HEK293 (cell line): ENCODE data around the gene C20orf204.

Experiments
- CTCF ChIA-PET: fragments of 350-600 bp; formaldehyde crosslinking; extraction: SDS; loops from one replicate; lab custom pipeline; 2021; ENCODE audit warnings: antibody characterized with exemption; lab: Yijun Ruan, JAX
- POLR2A ChIA-PET: fragments of 300-600 bp; formaldehyde crosslinking; extraction: SDS; loops from one replicate; lab custom pipeline; 2020; ENCODE audit warnings: antibody characterized with exemption, inconsistent platforms; lab: Yijun Ruan, JAX
- H3K27ac ChIP-seq: fragments of 200-500 bp; sonication (Bioruptor generic); 2 replicates; pipeline ENCODE4 v1.5.1; 2014; ENCODE audit warnings: low read depth, low read length, control low read depth, inconsistent platforms; ENCODE audit errors: extremely low read depth
- H3K36me3 ChIP-seq, 2 experiments: fragments of 200-500 bp in 1 of 2; sonication (Bioruptor generic) in 1 of 2; 1 replicate in 1 of 2; 2 replicates in 1 of 2; pipeline ENCODE4 v1.5.1; 2014 to 2017; ENCODE audit warnings: inconsistent platforms in 2 of 2, low read length in 2 of 2; ENCODE audit not compliant: control insufficient read depth in 2 of 2, insufficient read depth in 1 of 2
- H3K4me1 ChIP-seq: fragments of 200-500 bp; sonication (Bioruptor generic); 2 replicates; pipeline ENCODE4 v1.5.1; 2014; ENCODE audit warnings: mild to moderate bottlenecking, low read length, inconsistent platforms; ENCODE audit not compliant: control insufficient read depth, insufficient read depth
- H3K4me3 ChIP-seq: 2 replicates; pipeline ENCODE4 v1.5.1; 2011; ENCODE audit warnings: low read depth, mild to moderate bottlenecking, control low read depth, low read length, moderate library complexity
- H3K9me3 ChIP-seq: fragments of 200-500 bp; sonication (Bioruptor generic); 2 replicates; pipeline ENCODE4 v1.5.1; 2014; ENCODE audit warnings: low read depth, low read length, inconsistent platforms; ENCODE audit not compliant: control insufficient read depth, insufficient read depth
- GLIS2 ChIP-seq: fragments of 450-650 bp; formaldehyde crosslinking; IDR thresholded peaks from 2 replicates; pipeline ENCODE4 v1.5.1; 2016; ENCODE audit warnings: missing biosample characterization, missing genetic modification characterization
- HOXC10 ChIP-seq: sonication (generic); formaldehyde crosslinking; IDR thresholded peaks from 2 replicates; pipeline ENCODE4 v1.8.1; 2023; ENCODE audit warnings: mild to moderate bottlenecking, missing genetic modification reagents
- KLF8 ChIP-seq: fragments of 450-650 bp; formaldehyde crosslinking; IDR thresholded peaks from 2 replicates; pipeline ENCODE4 v1.5.1; 2016; ENCODE audit warnings: missing biosample characterization, missing genetic modification characterization
- REPIN1 ChIP-seq: fragments of 450-650 bp; formaldehyde crosslinking; IDR thresholded peaks from 2 replicates; pipeline ENCODE4 v1.5.1; 2017; ENCODE audit warnings: missing biosample characterization, missing genetic modification characterization, low read depth
- ZBTB1 ChIP-seq: fragments of 450-650 bp; formaldehyde crosslinking; IDR thresholded peaks from 2 replicates; pipeline ENCODE4 v1.5.1; 2016; ENCODE audit warnings: missing biosample characterization, missing genetic modification characterization
- ZBTB8A ChIP-seq: fragments of 450-650 bp; formaldehyde crosslinking; IDR thresholded peaks from 2 replicates; pipeline ENCODE4 v1.5.1; 2016; ENCODE audit warnings: missing biosample characterization, missing genetic modification characterization
- ZIC2 ChIP-seq: fragments of 450-650 bp; formaldehyde crosslinking; IDR thresholded peaks from 2 replicates; pipeline ENCODE4 v1.5.1; 2016; ENCODE audit warnings: missing biosample characterization, missing genetic modification characterization
- ZNF133 ChIP-seq: fragments of 450-650 bp; formaldehyde crosslinking; IDR thresholded peaks from 2 replicates; pipeline ENCODE4 v1.5.1; 2016; ENCODE audit warnings: missing biosample characterization, missing genetic modification characterization
- ZNF140 ChIP-seq: fragments of 450-650 bp; formaldehyde crosslinking; IDR thresholded peaks from 2 replicates; pipeline ENCODE4 v1.5.1; 2016; ENCODE audit warnings: missing biosample characterization, missing genetic modification characterization
- ZNF214 ChIP-seq: fragments of 450-650 bp; formaldehyde crosslinking; IDR thresholded peaks from 2 replicates; pipeline ENCODE4 v1.5.1; 2017; ENCODE audit warnings: missing biosample characterization, mild to moderate bottlenecking, missing genetic modification characterization, borderline replicate concordance
- ZNF391 ChIP-seq: fragments of 450-650 bp; formaldehyde crosslinking; IDR thresholded peaks from 2 replicates; pipeline ENCODE4 v1.5.1; 2016; ENCODE audit warnings: low read depth, missing biosample characterization, missing genetic modification characterization, borderline replicate concordance
- ZNF433 ChIP-seq: fragments of 450-650 bp; formaldehyde crosslinking; IDR thresholded peaks from 2 replicates; pipeline ENCODE4 v1.5.1; 2016; ENCODE audit warnings: missing biosample characterization, missing genetic modification characterization, low read depth
- ZNF48 ChIP-seq: fragments of 450-650 bp; formaldehyde crosslinking; IDR thresholded peaks from 2 replicates; pipeline ENCODE4 v1.5.1; 2016; ENCODE audit warnings: missing biosample characterization, missing genetic modification characterization
- ZNF548 ChIP-seq: fragments of 450-650 bp; formaldehyde crosslinking; IDR thresholded peaks from 2 replicates; pipeline ENCODE4 v1.5.1; 2016; ENCODE audit warnings: missing biosample characterization, missing genetic modification characterization
- ZNF654 ChIP-seq: fragments of 450-650 bp; formaldehyde crosslinking; IDR thresholded peaks from 2 replicates; pipeline ENCODE4 v1.5.1; 2016; ENCODE audit warnings: low read depth, missing biosample characterization, missing genetic modification characterization
- ZNF677 ChIP-seq: fragments of 450-650 bp; IDR thresholded peaks from 2 replicates; pipeline ENCODE4 v1.5.0; 2018; ENCODE audit warnings: missing biosample characterization, mild to moderate bottlenecking, missing genetic modification characterization, moderate library complexity
- ZNF792 ChIP-seq: fragments of 450-650 bp; formaldehyde crosslinking; IDR thresholded peaks from 2 replicates; pipeline ENCODE4 v1.5.1; 2016; ENCODE audit warnings: missing biosample characterization, missing genetic modification characterization
- ZXDB ChIP-seq: fragments of 450-650 bp; formaldehyde crosslinking; IDR thresholded peaks from 2 replicates; pipeline ENCODE4 v1.5.1; 2016; ENCODE audit warnings: missing biosample characterization, missing genetic modification characterization
- TF ChIP-seq, protein P1 (sequence below): fragments of 450-650 bp; formaldehyde crosslinking; IDR thresholded peaks from 2 replicates; pipeline ENCODE4 v1.5.0; 2017; ENCODE audit warnings: missing biosample characterization, missing genetic modification characterization, borderline replicate concordance
- TF ChIP-seq, protein P2 (sequence below): fragments of 450-650 bp; formaldehyde crosslinking; IDR thresholded peaks from 2 replicates; pipeline ENCODE4 v1.5.1; 2016; ENCODE audit warnings: missing biosample characterization, missing genetic modification characterization
- TF ChIP-seq, protein P3 (sequence below): fragments of 450-650 bp; formaldehyde crosslinking; IDR thresholded peaks from 2 replicates; pipeline ENCODE4 v1.5.1; 2016; ENCODE audit warnings: missing biosample characterization, missing genetic modification characterization
- TF ChIP-seq, protein P4 (sequence below): fragments of 450-650 bp; formaldehyde crosslinking; IDR thresholded peaks from 2 replicates; pipeline ENCODE4 v1.5.1; 2016; ENCODE audit warnings: missing biosample characterization, missing genetic modification characterization
- TF ChIP-seq, protein P5 (sequence below): fragments of 450-650 bp; formaldehyde crosslinking; IDR thresholded peaks from 2 replicates; pipeline ENCODE4 v1.5.1; 2016; ENCODE audit warnings: missing biosample characterization, missing genetic modification characterization
- TF ChIP-seq, protein P6 (sequence below): fragments of 450-650 bp; formaldehyde crosslinking; IDR thresholded peaks from 2 replicates; pipeline ENCODE4 v1.5.1; 2016; ENCODE audit warnings: missing biosample characterization, missing genetic modification characterization

Gene C20orf204

DNA sequence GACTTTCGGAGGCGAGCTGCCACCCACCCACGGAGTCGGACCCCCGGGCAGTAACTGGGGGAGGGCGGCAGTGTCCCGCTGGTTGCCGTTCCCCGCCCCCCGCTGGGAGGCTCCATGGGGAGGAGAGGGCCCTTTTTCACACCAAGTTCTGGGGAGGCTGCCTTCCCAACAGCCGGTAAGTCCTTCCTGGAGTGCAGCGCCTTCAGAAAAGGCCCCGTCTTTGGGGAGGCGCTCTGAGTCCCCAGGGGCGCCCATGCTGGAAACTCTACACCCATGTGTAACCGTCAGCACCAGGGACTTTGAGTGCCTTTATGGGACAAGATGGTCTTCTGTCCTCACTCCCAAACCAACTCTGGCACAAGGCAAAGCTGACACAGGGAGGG is 13.9 kb downstream of the C20orf204 start (continued):
- TF ChIP-seq, protein P1, sequence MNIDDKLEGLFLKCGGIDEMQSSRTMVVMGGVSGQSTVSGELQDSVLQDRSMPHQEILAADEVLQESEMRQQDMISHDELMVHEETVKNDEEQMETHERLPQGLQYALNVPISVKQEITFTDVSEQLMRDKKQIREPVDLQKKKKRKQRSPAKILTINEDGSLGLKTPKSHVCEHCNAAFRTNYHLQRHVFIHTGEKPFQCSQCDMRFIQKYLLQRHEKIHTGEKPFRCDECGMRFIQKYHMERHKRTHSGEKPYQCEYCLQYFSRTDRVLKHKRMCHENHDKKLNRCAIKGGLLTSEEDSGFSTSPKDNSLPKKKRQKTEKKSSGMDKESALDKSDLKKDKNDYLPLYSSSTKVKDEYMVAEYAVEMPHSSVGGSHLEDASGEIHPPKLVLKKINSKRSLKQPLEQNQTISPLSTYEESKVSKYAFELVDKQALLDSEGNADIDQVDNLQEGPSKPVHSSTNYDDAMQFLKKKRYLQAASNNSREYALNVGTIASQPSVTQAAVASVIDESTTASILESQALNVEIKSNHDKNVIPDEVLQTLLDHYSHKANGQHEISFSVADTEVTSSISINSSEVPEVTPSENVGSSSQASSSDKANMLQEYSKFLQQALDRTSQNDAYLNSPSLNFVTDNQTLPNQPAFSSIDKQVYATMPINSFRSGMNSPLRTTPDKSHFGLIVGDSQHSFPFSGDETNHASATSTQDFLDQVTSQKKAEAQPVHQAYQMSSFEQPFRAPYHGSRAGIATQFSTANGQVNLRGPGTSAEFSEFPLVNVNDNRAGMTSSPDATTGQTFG (tag by site-specific recombination), result no peak
- TF ChIP-seq, protein P2, sequence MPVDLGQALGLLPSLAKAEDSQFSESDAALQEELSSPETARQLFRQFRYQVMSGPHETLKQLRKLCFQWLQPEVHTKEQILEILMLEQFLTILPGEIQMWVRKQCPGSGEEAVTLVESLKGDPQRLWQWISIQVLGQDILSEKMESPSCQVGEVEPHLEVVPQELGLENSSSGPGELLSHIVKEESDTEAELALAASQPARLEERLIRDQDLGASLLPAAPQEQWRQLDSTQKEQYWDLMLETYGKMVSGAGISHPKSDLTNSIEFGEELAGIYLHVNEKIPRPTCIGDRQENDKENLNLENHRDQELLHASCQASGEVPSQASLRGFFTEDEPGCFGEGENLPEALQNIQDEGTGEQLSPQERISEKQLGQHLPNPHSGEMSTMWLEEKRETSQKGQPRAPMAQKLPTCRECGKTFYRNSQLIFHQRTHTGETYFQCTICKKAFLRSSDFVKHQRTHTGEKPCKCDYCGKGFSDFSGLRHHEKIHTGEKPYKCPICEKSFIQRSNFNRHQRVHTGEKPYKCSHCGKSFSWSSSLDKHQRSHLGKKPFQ, result no peak
- TF ChIP-seq ZNF140 (no peak), ZIC2 (tag by site-specific recombination) (peak; percentile 99), KLF8 (peak; percentile 48; the same call in 1 of the 2 replicates), ZNF391 (tag by site-specific recombination) (no peak), ZNF548 (tag by site-specific recombination) (no peak), ZNF677 (no peak), ZXDB (peak; percentile 46), ZBTB1 (no peak), ZNF433 (tag by site-specific recombination) (no peak), ZNF133 (no peak), GLIS2 (tag by site-specific recombination) (peak; percentile 98), REPIN1 (tag by site-specific recombination) (no peak), ZNF48 (tag by site-specific recombination) (no peak), ZNF214 (tag by site-specific recombination) (no peak)
- TF ChIP-seq, protein P3, sequence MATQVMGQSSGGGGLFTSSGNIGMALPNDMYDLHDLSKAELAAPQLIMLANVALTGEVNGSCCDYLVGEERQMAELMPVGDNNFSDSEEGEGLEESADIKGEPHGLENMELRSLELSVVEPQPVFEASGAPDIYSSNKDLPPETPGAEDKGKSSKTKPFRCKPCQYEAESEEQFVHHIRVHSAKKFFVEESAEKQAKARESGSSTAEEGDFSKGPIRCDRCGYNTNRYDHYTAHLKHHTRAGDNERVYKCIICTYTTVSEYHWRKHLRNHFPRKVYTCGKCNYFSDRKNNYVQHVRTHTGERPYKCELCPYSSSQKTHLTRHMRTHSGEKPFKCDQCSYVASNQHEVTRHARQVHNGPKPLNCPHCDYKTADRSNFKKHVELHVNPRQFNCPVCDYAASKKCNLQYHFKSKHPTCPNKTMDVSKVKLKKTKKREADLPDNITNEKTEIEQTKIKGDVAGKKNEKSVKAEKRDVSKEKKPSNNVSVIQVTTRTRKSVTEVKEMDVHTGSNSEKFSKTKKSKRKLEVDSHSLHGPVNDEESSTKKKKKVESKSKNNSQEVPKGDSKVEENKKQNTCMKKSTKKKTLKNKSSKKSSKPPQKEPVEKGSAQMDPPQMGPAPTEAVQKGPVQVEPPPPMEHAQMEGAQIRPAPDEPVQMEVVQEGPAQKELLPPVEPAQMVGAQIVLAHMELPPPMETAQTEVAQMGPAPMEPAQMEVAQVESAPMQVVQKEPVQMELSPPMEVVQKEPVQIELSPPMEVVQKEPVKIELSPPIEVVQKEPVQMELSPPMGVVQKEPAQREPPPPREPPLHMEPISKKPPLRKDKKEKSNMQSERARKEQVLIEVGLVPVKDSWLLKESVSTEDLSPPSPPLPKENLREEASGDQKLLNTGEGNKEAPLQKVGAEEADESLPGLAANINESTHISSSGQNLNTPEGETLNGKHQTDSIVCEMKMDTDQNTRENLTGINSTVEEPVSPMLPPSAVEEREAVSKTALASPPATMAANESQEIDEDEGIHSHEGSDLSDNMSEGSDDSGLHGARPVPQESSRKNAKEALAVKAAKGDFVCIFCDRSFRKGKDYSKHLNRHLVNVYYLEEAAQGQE (tag by site-specific recombination), result no peak
- TF ChIP-seq, all 188 proteins: peak for 37

- H3K36me3 ChIP-seq, result peaks cover 0 to 5% of the 10 kb centered on the region in 2 experiments; a peak in 1 of 3 replicates
- no peak overlapping the region for H3K4me3 ChIP-seq
- peaks cover 6% of the 10 kb centered on the region for H3K4me1 ChIP-seq
- CTCF ChIA-PET, result interaction anchor here (1.3 kb wide), 1 partner anchor 11 kb away, joined by 7 read pairs; no protein-coding TSS in a partner anchor
- no peaks in the 10 kb centered on the region for H3K9me3 ChIP-seq
- POLR2A ChIA-PET, result interaction anchor here (0.9 kb wide), 1 partner anchor 11 kb away, joined by 3 read pairs; no protein-coding TSS in a partner anchor
- 0 out of 2 replicates have a peak overlapping the region, but pooled peaks have one; percentile 22 for H3K27ac ChIP-seq
- TF ChIP-seq, protein P4, sequence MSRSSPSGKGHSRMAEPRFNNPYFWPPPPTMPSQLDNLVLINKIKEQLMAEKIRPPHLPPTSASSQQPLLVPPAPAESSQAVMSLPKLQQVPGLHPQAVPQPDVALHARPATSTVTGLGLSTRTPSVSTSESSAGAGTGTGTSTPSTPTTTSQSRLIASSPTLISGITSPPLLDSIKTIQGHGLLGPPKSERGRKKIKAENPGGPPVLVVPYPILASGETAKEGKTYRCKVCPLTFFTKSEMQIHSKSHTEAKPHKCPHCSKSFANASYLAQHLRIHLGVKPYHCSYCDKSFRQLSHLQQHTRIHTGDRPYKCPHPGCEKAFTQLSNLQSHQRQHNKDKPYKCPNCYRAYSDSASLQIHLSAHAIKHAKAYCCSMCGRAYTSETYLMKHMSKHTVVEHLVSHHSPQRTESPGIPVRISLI, result no peak
- TF ChIP-seq GLIS2 (tag by site-specific recombination), result 0 out of 2 replicates have a peak, but pooled peaks have one; percentile 38
- TF ChIP-seq ZNF654 (tag by site-specific recombination), result no peak
- no peak for TF ChIP-seq KLF8
- TF ChIP-seq HOXC10 (CRISPR knock-in tag), result no peak
- TF ChIP-seq, protein P5, sequence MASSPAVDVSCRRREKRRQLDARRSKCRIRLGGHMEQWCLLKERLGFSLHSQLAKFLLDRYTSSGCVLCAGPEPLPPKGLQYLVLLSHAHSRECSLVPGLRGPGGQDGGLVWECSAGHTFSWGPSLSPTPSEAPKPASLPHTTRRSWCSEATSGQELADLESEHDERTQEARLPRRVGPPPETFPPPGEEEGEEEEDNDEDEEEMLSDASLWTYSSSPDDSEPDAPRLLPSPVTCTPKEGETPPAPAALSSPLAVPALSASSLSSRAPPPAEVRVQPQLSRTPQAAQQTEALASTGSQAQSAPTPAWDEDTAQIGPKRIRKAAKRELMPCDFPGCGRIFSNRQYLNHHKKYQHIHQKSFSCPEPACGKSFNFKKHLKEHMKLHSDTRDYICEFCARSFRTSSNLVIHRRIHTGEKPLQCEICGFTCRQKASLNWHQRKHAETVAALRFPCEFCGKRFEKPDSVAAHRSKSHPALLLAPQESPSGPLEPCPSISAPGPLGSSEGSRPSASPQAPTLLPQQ, result peak; percentile 97
- TF ChIP-seq, protein P6, sequence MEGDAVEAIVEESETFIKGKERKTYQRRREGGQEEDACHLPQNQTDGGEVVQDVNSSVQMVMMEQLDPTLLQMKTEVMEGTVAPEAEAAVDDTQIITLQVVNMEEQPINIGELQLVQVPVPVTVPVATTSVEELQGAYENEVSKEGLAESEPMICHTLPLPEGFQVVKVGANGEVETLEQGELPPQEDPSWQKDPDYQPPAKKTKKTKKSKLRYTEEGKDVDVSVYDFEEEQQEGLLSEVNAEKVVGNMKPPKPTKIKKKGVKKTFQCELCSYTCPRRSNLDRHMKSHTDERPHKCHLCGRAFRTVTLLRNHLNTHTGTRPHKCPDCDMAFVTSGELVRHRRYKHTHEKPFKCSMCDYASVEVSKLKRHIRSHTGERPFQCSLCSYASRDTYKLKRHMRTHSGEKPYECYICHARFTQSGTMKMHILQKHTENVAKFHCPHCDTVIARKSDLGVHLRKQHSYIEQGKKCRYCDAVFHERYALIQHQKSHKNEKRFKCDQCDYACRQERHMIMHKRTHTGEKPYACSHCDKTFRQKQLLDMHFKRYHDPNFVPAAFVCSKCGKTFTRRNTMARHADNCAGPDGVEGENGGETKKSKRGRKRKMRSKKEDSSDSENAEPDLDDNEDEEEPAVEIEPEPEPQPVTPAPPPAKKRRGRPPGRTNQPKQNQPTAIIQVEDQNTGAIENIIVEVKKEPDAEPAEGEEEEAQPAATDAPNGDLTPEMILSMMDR (tag by site-specific recombination), result peak; percentile 22; the same call in 1 of the 2 replicates
- no peak for TF ChIP-seq ZNF792
- no peak for TF ChIP-seq ZNF214 (tag by site-specific recombination)
- 0 out of 2 replicates have a peak, but pooled peaks have one; percentile 16 for TF ChIP-seq ZBTB8A (tag by site-specific recombination)
Observed at GRCh38 chr20:64050261-64051032, 14.5 kb downstream of the C20orf204 start.
